ENCODE measurements around the gene STK25. TPM values are rescaled to one million over a fixed set of nuclear protein-coding genes. Genes with fewer than 3 reads are reported as not detected.

The STK25 gene
- total RNA-seq, 1 donor from 2014 or later: 211 TPM

- Histone ChIP-seq H3K4me1 (ENCODE audit: insufficient read depth, low read length) (peaks cover 15% of the 10 kb centered on the region), H3K79me2 (ENCODE audit: insufficient read depth, low read length) (peaks cover 72% of the 10 kb centered on the region), H3K27ac (ENCODE audit: low read depth, low read length) (no peak overlapping the region), H3K27me3 (ENCODE audit: insufficient read depth, low read length) (no peaks in the 10 kb centered on the region), H3K9ac (ENCODE audit: low read length) (no peak overlapping the region), H3K9me3 (ENCODE audit: insufficient read depth, low read depth, low read length) (no peaks in the 10 kb centered on the region), H3K36me3 (ENCODE audit: insufficient read depth, low read length) (no peaks in the 10 kb centered on the region), H3K4me2 (ENCODE audit: low read length) (no peak overlapping the region), H4K20me1 (ENCODE audit: insufficient read depth, low read length) (peaks cover 72% of the 10 kb centered on the region), H3K4me3 (ENCODE audit: insufficient read depth, low read depth, low read length) (no peak overlapping the region), H2AFZ (ENCODE audit: low read depth, low read length) (no peak overlapping the region)
- Mint-ChIP-seq H3K4me3 (ENCODE audit: unreplicated experiment) (peak overlapping the region; percentile 14), H3K36me3 (ENCODE audit: low read depth, unreplicated experiment) (peaks cover 13% of the 10 kb centered on the region), H3K27ac (ENCODE audit: unreplicated experiment) (peak overlapping the region; percentile 41), H3K27me3 (ENCODE audit: low read depth, unreplicated experiment) (no peaks in the 10 kb centered on the region), H3K9me3 (ENCODE audit: unreplicated experiment) (peaks cover 4% of the 10 kb centered on the region), H3K4me1 (ENCODE audit: low read depth, unreplicated experiment) (peaks cover 19% of the 10 kb centered on the region)
- FAIRE-seq: no peak
- no peak for TF ChIP-seq EZH2 (IDR thresholded peaks at IDR 0.05; ENCODE audit: insufficient read depth, low read length)
- no peak for TF ChIP-seq CTCF (IDR thresholded peaks at IDR 0.05; ENCODE audit: insufficient read depth, low read depth, low read length)
- DNase-seq (ENCODE audit: low read depth): no peak
Observed at GRCh38 chr2:241505086-241505780, 3.2 kb downstream of the STK25 start.

GRCh38 chr2:241503776-241504392 is 4.5 kb downstream of the STK25 start:
- no peak for FAIRE-seq
- Histone ChIP-seq H3K9ac (ENCODE audit: low read length) (no peak overlapping the region), H3K36me3 (ENCODE audit: insufficient read depth, low read length) (no peaks in the 10 kb centered on the region), H3K79me2 (ENCODE audit: insufficient read depth, low read length) (peaks cover 85% of the 10 kb centered on the region), H3K27me3 (ENCODE audit: insufficient read depth, low read length) (no peaks in the 10 kb centered on the region), H3K4me2 (ENCODE audit: low read length) (no peak overlapping the region), H4K20me1 (ENCODE audit: insufficient read depth, low read length) (peaks cover 86% of the 10 kb centered on the region), H3K9me3 (ENCODE audit: insufficient read depth, low read depth, low read length) (no peaks in the 10 kb centered on the region), H2AFZ (ENCODE audit: low read depth, low read length) (no peak overlapping the region), H3K4me3 (ENCODE audit: insufficient read depth, low read depth, low read length) (no peak overlapping the region), H3K4me1 (ENCODE audit: insufficient read depth, low read length) (peaks cover 9% of the 10 kb centered on the region), H3K27ac (ENCODE audit: low read depth, low read length) (no peak overlapping the region)
- Mint-ChIP-seq H3K9me3 (ENCODE audit: unreplicated experiment) (no peaks in the 10 kb centered on the region), H3K4me3 (ENCODE audit: unreplicated experiment) (no peak overlapping the region), H3K27me3 (ENCODE audit: low read depth, unreplicated experiment) (no peaks in the 10 kb centered on the region), H3K36me3 (ENCODE audit: low read depth, unreplicated experiment) (peaks cover 17% of the 10 kb centered on the region), H3K27ac (ENCODE audit: unreplicated experiment) (no peak overlapping the region), H3K4me1 (ENCODE audit: low read depth, unreplicated experiment) (peaks cover 19% of the 10 kb centered on the region)
- DNase-seq (ENCODE audit: low read depth): no peak
- TF ChIP-seq CTCF (IDR thresholded peaks at IDR 0.05; ENCODE audit: insufficient read depth, low read depth, low read length): no peak
- no peak for TF ChIP-seq EZH2 (IDR thresholded peaks at IDR 0.05; ENCODE audit: insufficient read depth, low read length)

- H3K79me2 ChIP-seq (ENCODE audit: insufficient read depth, low read length): peaks cover 77% of the 10 kb centered on the region
- Mint-ChIP-seq H3K4me3 (ENCODE audit: unreplicated experiment) (no peak overlapping the region), H3K36me3 (ENCODE audit: low read depth, unreplicated experiment) (peaks cover 18% of the 10 kb centered on the region), H3K27ac (ENCODE audit: unreplicated experiment) (no peak overlapping the region), H3K9me3 (ENCODE audit: unreplicated experiment) (no peaks in the 10 kb centered on the region), H3K27me3 (ENCODE audit: low read depth, unreplicated experiment) (no peaks in the 10 kb centered on the region), H3K4me1 (ENCODE audit: low read depth, unreplicated experiment) (peaks cover 19% of the 10 kb centered on the region)
- FAIRE-seq: no peak
- no peak for TF ChIP-seq CTCF (IDR thresholded peaks at IDR 0.05; ENCODE audit: insufficient read depth, low read depth, low read length)
- no peak for TF ChIP-seq EZH2 (IDR thresholded peaks at IDR 0.05; ENCODE audit: insufficient read depth, low read length)
- no peaks in the 10 kb centered on the region for H3K27me3 ChIP-seq (ENCODE audit: insufficient read depth, low read length)
- H2AFZ ChIP-seq (ENCODE audit: low read depth, low read length): no peak overlapping the region
- H3K4me3 ChIP-seq (ENCODE audit: insufficient read depth, low read depth, low read length): no peak overlapping the region
- DNase-seq (ENCODE audit: low read depth): no peak
- peaks cover 89% of the 10 kb centered on the region for H4K20me1 ChIP-seq (ENCODE audit: insufficient read depth, low read length)
- no peak overlapping the region for H3K4me2 ChIP-seq (ENCODE audit: low read length)
- H3K4me1 ChIP-seq (ENCODE audit: insufficient read depth, low read length): peaks cover 7% of the 10 kb centered on the region
- no peak overlapping the region for H3K27ac ChIP-seq (ENCODE audit: low read depth, low read length)
- no peaks in the 10 kb centered on the region for H3K9me3 ChIP-seq (ENCODE audit: insufficient read depth, low read depth, low read length)
- H3K36me3 ChIP-seq (ENCODE audit: insufficient read depth, low read length): peaks cover 1% of the 10 kb centered on the region
- no peak overlapping the region for H3K9ac ChIP-seq (ENCODE audit: low read length)
Observed at GRCh38 chr2:241502281-241502680, 6.1 kb downstream of the STK25 start.
